Cortex of kidney (tissue), 1 donor: ENCODE results near the gene ZNF467.

ENCODE experiments used
- DNase-seq: peaks from one replicate; lab custom pipeline; 2025; lab: John Stamatoyannopoulos, UW

Gene ZNF467

GRCh38 chr7:149770728-149771636, 2.4 kb downstream of the ZNF467 start:
- no peak for DNase-seq

DNA sequence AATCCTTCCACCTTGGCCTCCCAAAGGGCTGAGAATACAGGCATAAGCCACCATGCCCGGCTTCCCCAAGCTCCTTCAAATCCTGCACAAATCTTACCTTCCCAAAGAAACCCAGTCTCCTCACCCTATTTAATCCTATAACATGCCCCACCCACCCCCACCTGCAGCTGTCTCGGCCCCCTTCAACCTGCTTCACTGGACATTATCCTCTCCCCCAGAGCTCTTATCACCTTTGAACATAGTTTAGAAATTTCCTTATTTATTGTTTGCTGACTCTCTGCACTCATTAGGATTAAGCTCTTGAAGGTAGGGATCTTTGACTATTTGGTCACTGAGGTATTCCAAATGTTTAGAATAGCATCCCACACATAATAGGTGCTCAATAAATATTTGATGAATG, 3.5 kb downstream of the ZNF467 start:
- no peak for DNase-seq

- DNase-seq, result no peak
These were observed 4.5 kb downstream of the ZNF467 start for GRCh38 chr7:149768931-149769330.

DNA sequence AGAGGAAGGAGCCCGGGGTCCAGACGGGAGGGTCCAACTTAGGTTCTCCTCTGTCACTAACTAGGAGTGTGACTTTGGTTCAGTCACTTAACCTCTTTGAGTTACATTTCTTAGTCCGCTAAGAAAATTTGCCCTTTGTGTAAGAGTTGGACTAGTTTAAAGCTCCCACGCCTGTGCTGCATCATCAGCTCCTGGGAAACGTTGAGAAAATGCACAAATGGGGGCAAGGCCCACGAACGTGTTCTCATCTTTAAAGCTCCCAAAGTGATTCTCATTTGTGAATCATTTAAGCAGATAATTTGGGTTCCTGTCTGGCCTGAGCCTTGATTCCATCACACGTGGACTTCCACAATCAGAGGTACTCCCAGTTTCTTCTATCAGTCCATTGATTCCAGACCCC, 6.3 kb downstream of the ZNF467 start:
- no peak for DNase-seq

GRCh38 chr7:149766135-149766675, 7.2 kb downstream of the ZNF467 start:
- DNase-seq, result no peak

DNA sequence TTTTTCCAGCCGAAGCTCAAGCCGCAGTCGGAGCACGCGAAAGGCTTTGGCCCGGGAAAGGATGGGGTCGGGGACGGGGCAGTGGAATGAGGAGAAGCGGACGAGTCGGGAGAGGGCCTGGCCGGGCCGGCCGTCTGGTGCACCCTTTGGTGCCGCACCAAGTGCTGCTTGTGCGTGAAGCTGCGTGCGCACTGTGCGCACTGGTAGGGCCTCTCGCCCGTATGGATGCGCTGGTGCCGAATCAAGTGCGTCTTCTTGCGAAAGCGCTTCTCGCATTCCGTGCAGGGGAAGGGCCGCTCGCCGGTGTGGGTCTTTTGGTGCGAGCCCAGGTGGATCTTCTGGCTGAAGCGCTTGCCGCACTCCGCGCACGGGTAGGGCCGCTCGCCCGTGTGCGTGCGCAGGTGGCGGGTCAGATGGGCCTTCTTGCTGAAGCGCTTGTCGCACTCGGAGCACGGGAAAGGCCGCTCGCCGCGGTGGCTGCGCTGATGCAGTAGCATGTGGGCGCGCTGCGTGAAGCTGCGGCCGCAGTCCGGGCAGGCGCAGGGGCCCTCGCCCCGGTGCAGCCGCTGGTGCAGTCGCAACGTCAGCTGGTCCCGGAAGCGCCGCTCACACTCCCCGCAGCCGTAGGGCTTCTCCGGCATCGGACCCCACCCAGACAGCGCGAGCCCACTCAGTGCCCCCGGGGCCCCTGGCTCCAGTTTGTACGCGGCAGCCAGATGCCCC, 7.8 kb downstream of the ZNF467 start:
- DNase-seq, result no peak

- no peak for DNase-seq
These were observed 8.6 kb downstream of the ZNF467 start for GRCh38 chr7:149764481-149765398.

- no peak for DNase-seq
These were observed 9.7 kb downstream of the ZNF467 start for GRCh38 chr7:149763563-149764240.

- DNase-seq, result no peak
These were observed 10.8 kb downstream of the ZNF467 start for GRCh38 chr7:149762610-149763009.

DNA sequence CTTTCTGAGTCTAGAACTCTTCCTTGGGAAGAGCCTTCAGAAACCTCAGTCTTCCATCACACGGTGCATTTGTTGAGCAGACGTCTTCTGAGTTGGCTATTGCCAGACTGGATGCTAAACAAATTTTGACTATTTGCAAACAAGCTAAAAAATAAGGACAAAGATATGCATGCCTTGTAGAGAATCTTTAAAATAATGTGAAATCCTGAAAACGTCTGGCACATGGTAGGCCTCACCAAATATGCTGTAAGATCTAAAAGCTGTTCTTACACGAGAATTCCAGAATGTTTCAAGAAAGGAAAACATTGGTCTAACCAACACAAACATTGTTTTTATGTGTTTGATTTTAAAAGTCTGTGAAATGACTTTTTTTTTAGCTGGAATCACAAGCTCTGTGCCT, 11.3 kb downstream of the ZNF467 start:
- DNase-seq, result no peak

DNA sequence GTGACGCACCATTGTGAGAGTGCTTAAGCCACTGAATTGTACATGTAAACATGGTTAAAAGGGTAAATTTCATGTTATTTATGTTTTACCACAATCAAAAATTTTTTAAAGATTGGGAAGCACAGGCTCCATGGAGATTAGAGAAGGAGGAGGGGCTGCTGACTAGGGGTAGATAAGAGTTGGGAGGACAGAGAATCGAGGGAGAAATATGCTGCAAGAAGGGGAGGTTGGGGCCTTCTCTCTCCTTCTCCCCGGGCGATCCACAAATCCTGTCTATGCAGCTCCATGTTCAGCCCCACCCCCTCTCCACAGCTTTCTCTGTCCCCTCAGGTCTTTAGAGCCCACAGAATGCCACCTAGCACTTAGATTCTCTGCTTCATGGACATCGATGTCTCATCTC, 12.1 kb downstream of the ZNF467 start:
- DNase-seq, result no peak

- DNase-seq, result no peak
These were observed 12.8 kb downstream of the ZNF467 start for GRCh38 chr7:149760538-149760937.

DNA sequence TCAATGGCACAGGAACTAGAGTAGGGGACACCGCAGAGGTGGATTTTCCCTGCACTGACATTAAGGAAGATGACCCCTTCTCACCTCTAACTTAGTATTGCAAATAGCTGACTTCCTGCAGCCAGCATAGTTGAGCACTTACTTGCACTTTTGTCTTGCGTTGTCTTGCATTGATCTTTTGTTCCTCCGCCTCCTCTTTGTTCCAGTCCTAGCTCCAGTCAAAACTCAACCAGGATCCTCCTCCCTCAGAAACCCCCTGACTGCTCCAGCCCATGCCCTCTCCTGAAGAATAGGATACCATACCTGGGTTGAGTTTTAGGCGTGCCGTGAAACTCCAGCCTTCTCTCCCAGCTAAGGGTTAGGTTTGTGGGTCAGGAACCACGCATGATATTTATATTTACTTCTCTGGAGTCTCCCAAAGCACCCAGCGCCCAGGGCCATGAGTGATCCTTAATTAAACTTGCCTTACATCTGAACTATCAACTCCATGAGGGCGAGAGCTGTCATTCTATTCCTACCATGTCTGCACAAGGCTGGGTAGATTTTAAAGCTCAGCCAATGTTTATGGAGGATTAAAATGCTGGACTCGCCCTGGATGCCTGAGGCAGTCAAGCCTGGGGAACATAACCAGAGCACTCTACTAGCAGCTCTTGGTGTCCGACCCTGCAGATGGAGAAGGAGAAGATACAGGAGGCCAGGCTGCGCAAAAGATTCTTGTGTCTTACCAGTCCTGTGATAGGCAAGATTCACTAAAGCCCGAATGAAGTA, 14.1 kb downstream of the ZNF467 start:
- no peak for DNase-seq

- no peak for DNase-seq
These were observed 19.8 kb downstream of the ZNF467 start for GRCh38 chr7:149753375-149754233.

- DNase-seq, result no peak
These were observed 20.7 kb downstream of the ZNF467 start for GRCh38 chr7:149752646-149753045.

DNA sequence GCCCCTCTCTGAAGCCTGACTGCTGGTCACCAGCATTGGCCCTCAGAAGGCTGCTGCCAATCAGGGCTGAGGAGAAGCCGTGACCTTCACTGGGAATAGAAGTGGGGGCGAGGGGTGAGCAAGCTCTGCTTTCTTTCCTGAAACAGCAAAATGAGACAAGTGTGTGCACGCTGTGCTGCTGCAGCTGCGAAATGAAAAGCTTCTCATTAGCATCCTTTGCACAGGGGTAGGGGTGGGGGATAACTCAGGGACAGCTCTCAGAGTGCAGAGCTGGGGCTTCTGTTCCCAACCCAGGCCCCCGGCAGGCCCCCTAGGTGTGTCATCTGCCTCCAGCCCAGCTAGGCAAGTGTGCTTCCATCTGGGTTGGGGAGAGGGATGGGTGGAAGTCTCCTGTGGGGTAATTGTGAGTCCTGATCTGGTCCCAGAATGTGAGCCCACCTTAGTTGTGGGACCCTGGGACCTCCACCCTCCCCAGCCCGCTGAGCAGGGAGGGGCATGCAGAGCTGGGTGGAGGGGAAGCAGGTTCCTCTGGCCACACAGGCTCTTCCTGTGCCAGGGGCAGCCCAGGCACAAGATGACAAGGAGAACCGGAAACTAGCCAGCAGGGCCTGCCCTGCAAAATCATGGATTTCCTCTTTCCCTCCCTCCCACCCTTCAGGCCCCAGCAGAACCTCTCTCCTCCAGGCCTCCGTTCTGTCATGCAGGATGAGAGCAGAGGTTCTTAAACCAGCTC, 22.2 kb downstream of the ZNF467 start:
- no peak for DNase-seq

GRCh38 chr7:149750122-149750845, 23.1 kb downstream of the ZNF467 start:
- no peak for DNase-seq
